ENCODE data around the gene ZNF883. TPM values are rescaled to one million over a fixed set of nuclear protein-coding genes. Genes with fewer than 3 reads are reported as not detected.

The ZNF883 gene
- total RNA-seq, 1 donor from 2014 or later, result 3.3 TPM

- H3K27ac Mint-ChIP-seq (ENCODE audit: unreplicated experiment), result no peak overlapping the region
- no peak overlapping the region for H3K4me3 Mint-ChIP-seq (ENCODE audit: unreplicated experiment)
- DNase-seq (ENCODE audit: low spot score), result no peak
- H3K9me3 Mint-ChIP-seq (ENCODE audit: low read depth), result no peaks in the 10 kb centered on the region
- no peaks in the 10 kb centered on the region for H3K36me3 Mint-ChIP-seq (ENCODE audit: low read depth)
- peaks cover 32% of the 10 kb centered on the region for H3K27me3 Mint-ChIP-seq (ENCODE audit: low read depth)
- no peak for TF ChIP-seq CTCF (IDR thresholded peaks at IDR 0.05)
- H3K4me1 Mint-ChIP-seq (ENCODE audit: low read depth), result no peaks in the 10 kb centered on the region
Observed at GRCh38 chr9:112917987-112918362, 94.0 kb downstream of the ZNF883 start.

GRCh38 chr9:112917047-112917986 lies 94.7 kb downstream of the ZNF883 start:
- no peaks in the 10 kb centered on the region for H3K36me3 Mint-ChIP-seq (ENCODE audit: low read depth)
- no peak for DNase-seq (ENCODE audit: low spot score)
- no peaks in the 10 kb centered on the region for H3K9me3 Mint-ChIP-seq (ENCODE audit: low read depth)
- H3K27ac Mint-ChIP-seq (ENCODE audit: unreplicated experiment), result no peak overlapping the region
- no peak overlapping the region for H3K4me3 Mint-ChIP-seq (ENCODE audit: unreplicated experiment)
- no peak for TF ChIP-seq CTCF (IDR thresholded peaks at IDR 0.05)
- H3K27me3 Mint-ChIP-seq (ENCODE audit: low read depth), result peaks cover 32% of the 10 kb centered on the region
- no peaks in the 10 kb centered on the region for H3K4me1 Mint-ChIP-seq (ENCODE audit: low read depth)

- no peak for DNase-seq (ENCODE audit: low spot score)
- Mint-ChIP-seq H3K9me3 (ENCODE audit: low read depth) (no peaks in the 10 kb centered on the region), H3K36me3 (ENCODE audit: low read depth) (no peaks in the 10 kb centered on the region), H3K4me1 (ENCODE audit: low read depth) (no peaks in the 10 kb centered on the region), H3K27me3 (ENCODE audit: low read depth) (peaks cover 27% of the 10 kb centered on the region), H3K27ac (ENCODE audit: unreplicated experiment) (no peak overlapping the region), H3K4me3 (ENCODE audit: unreplicated experiment) (no peak overlapping the region)
- TF ChIP-seq CTCF (IDR thresholded peaks at IDR 0.05), result no peak
Observed at GRCh38 chr9:112914524-112914923, 97.5 kb downstream of the ZNF883 start.

GRCh38 chr9:112913326-112913725 lies 98.7 kb downstream of the ZNF883 start:
- DNase-seq (ENCODE audit: low spot score), result no peak
- H3K27me3 Mint-ChIP-seq (ENCODE audit: low read depth), result peaks cover 25% of the 10 kb centered on the region
- no peaks in the 10 kb centered on the region for H3K4me1 Mint-ChIP-seq (ENCODE audit: low read depth)
- TF ChIP-seq CTCF (IDR thresholded peaks at IDR 0.05), result no peak
- no peaks in the 10 kb centered on the region for H3K36me3 Mint-ChIP-seq (ENCODE audit: low read depth)
- no peak overlapping the region for H3K27ac Mint-ChIP-seq (ENCODE audit: unreplicated experiment)
- no peak overlapping the region for H3K4me3 Mint-ChIP-seq (ENCODE audit: unreplicated experiment)
- no peaks in the 10 kb centered on the region for H3K9me3 Mint-ChIP-seq (ENCODE audit: low read depth)

GRCh38 chr9:112912636-112913035 lies 99.4 kb downstream of the ZNF883 start:
- H3K27ac Mint-ChIP-seq (ENCODE audit: unreplicated experiment), result no peak overlapping the region
- H3K9me3 Mint-ChIP-seq (ENCODE audit: low read depth), result no peaks in the 10 kb centered on the region
- H3K36me3 Mint-ChIP-seq (ENCODE audit: low read depth), result no peaks in the 10 kb centered on the region
- no peak for TF ChIP-seq CTCF (IDR thresholded peaks at IDR 0.05)
- no peak overlapping the region for H3K4me3 Mint-ChIP-seq (ENCODE audit: unreplicated experiment)
- DNase-seq (ENCODE audit: low spot score), result no peak
- peaks cover 23% of the 10 kb centered on the region for H3K27me3 Mint-ChIP-seq (ENCODE audit: low read depth)
- no peaks in the 10 kb centered on the region for H3K4me1 Mint-ChIP-seq (ENCODE audit: low read depth)
